ENCODE results near the gene SIGLEC10.
A peak's percentile ranks its signal among the peaks of the same experiment; 100 is the strongest.

GRCh38 chr19:51366389-51367254 is 50.8 kb downstream of the SIGLEC10 start:
- TF ChIP-seq, protein P1, sequence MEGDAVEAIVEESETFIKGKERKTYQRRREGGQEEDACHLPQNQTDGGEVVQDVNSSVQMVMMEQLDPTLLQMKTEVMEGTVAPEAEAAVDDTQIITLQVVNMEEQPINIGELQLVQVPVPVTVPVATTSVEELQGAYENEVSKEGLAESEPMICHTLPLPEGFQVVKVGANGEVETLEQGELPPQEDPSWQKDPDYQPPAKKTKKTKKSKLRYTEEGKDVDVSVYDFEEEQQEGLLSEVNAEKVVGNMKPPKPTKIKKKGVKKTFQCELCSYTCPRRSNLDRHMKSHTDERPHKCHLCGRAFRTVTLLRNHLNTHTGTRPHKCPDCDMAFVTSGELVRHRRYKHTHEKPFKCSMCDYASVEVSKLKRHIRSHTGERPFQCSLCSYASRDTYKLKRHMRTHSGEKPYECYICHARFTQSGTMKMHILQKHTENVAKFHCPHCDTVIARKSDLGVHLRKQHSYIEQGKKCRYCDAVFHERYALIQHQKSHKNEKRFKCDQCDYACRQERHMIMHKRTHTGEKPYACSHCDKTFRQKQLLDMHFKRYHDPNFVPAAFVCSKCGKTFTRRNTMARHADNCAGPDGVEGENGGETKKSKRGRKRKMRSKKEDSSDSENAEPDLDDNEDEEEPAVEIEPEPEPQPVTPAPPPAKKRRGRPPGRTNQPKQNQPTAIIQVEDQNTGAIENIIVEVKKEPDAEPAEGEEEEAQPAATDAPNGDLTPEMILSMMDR (IDR thresholded peaks at IDR 0.05), result no peak
- peak; percentile 92 for TF ChIP-seq POLR2A (IDR thresholded peaks at IDR 0.05)
